HUES6 (cell line): ENCODE measurements around the gene RBFOX1.

Experiments used
- H3K27ac ChIP-seq: 2 replicates; pipeline ENCODE4 v1.7.0; 2013; ENCODE audit warnings: low read depth, mild to moderate bottlenecking, low read length, inconsistent platforms
- H3K27me3 ChIP-seq: 2 replicates; pipeline ENCODE4 v1.6.1; 2013; ENCODE audit warnings: low read length; ENCODE audit not compliant: control insufficient read depth, insufficient read depth
- H3K36me3 ChIP-seq: 2 replicates; pipeline ENCODE4 v1.6.1; 2013; ENCODE audit warnings: low read length; ENCODE audit not compliant: control insufficient read depth, insufficient read depth
- H3K4me1 ChIP-seq: 2 replicates; pipeline ENCODE4 v1.6.1; 2013; ENCODE audit warnings: low read length; ENCODE audit not compliant: control insufficient read depth, insufficient read depth
- H3K4me3 ChIP-seq: 2 replicates; pipeline ENCODE4 v1.5.1; 2013; ENCODE audit warnings: low read depth, low read length
- H3K9ac ChIP-seq: one replicate; pipeline ENCODE4 v1.6.1; 2013; ENCODE audit warnings: mild to moderate bottlenecking, low read length
- H3K9me3 ChIP-seq: 2 replicates; pipeline ENCODE4 v1.6.1; 2013; ENCODE audit warnings: low read depth, low read length; ENCODE audit not compliant: control insufficient read depth, insufficient read depth

RBFOX1 gene

DNA sequence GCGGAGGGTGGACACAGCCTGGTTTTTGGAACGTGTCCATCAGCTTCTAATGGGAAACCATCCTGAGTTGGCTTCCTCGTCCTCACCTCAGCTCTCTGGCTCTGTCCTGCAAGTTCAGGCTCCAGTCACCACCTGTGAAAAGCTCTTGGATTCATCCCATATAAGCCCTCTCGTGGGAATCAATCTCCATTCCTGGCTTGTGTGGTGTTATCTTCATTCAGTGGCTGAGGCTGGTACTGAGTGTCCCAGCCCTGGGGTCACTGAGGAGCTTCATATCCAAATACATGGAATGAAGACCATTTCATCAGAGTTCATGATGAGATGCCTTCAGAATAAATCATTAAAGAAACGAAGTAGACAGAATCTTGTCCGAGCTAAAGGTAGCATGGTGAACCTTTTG, 189.2 kb downstream of the RBFOX1 start:
- no peaks in the 10 kb centered on the region for H3K36me3 ChIP-seq

DNA sequence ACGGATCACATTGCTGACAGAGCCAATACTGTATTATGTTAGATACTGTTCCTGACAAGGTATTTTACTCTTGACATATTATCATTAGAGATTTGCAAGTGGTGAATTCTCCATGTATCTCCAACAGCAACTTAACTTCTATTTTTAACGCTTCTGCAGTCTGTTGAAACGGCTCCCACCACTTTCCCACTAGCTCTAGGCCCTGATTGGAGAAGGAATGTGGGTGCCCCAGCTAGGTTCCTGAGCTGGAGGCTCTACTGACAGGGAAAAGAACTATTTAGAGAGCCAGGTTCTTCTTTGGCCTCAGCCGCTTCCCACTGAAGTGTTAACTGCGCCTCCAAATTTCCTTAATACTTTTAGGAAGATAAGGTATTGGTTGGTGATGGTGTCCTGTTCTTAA, 191.8 kb downstream of the RBFOX1 start:
- H3K9me3 ChIP-seq, result no peaks in the 10 kb centered on the region

More for the DNA sequence above, 189.2 kb downstream of the RBFOX1 start:
- no peaks in the 10 kb centered on the region for H3K9me3 ChIP-seq
- H3K9ac ChIP-seq, result no peak overlapping the region
- H3K4me3 ChIP-seq, result no peak overlapping the region
- no peaks in the 10 kb centered on the region for H3K4me1 ChIP-seq
- H3K27me3 ChIP-seq, result no peaks in the 10 kb centered on the region
- H3K27ac ChIP-seq, result no peak overlapping the region

DNA sequence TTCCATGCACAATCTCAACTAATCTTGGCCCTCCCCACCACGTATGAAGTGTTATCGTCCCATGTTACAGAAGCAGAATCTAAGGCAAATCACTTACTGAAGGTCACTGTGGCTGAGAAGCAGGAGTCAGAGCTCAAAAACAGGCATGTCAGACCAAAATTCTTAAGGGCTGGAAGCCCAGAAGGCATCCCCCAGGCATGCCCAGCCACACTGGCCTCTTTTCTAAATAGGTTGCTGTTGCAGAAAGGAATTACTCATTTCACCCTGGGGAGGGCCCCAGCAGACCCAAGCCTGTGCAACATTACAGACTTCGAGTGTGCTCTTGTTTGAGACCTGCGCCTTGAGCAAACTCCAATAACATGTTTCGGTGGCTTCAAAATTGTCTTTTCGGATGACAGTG, 194.1 kb downstream of the RBFOX1 start:
- Histone ChIP-seq H3K4me3 (no peak overlapping the region), H3K27me3 (no peaks in the 10 kb centered on the region), H3K9me3 (no peaks in the 10 kb centered on the region), H3K9ac (no peak overlapping the region), H3K4me1 (no peaks in the 10 kb centered on the region), H3K36me3 (no peaks in the 10 kb centered on the region), H3K27ac (no peak overlapping the region)

More for the DNA sequence above, 191.8 kb downstream of the RBFOX1 start:
- H3K9ac ChIP-seq, result no peak overlapping the region
- no peaks in the 10 kb centered on the region for H3K36me3 ChIP-seq
- H3K27ac ChIP-seq, result no peak overlapping the region
- H3K27me3 ChIP-seq, result no peaks in the 10 kb centered on the region
- H3K4me3 ChIP-seq, result no peak overlapping the region
- no peaks in the 10 kb centered on the region for H3K4me1 ChIP-seq

DNA sequence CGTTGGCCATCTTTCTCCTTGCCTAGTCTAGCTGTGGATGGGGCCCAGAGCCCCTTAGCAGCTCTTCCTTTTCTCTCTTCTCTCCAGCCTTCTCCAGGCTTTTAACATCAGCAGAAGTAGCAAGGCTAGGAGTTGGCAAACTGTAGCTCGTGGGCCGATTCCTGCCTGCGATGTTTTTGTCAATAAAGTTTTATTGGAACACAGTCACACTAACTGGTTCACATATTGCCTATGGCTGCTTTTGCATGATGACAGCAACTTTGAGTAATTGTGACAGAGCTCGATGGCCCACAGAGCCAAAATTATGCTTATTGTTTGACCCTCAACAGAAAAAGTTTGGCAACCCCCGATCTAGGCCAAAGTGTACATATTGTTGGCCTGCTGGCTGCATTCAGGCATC, 199.9 kb downstream of the RBFOX1 start:
- Histone ChIP-seq H3K9me3 (no peaks in the 10 kb centered on the region), H3K27ac (no peak overlapping the region), H3K4me1 (no peaks in the 10 kb centered on the region), H3K27me3 (no peaks in the 10 kb centered on the region), H3K36me3 (no peaks in the 10 kb centered on the region), H3K9ac (no peak overlapping the region), H3K4me3 (no peak overlapping the region)

- H3K4me1 ChIP-seq, result no peaks in the 10 kb centered on the region
- no peaks in the 10 kb centered on the region for H3K27me3 ChIP-seq
- H3K9me3 ChIP-seq, result no peaks in the 10 kb centered on the region
- H3K36me3 ChIP-seq, result no peaks in the 10 kb centered on the region
- no peak overlapping the region for H3K4me3 ChIP-seq
- H3K9ac ChIP-seq, result no peak overlapping the region
- no peak overlapping the region for H3K27ac ChIP-seq
Measured at GRCh38 chr16:7534749-7535148, 202.1 kb downstream of the RBFOX1 start.

GRCh38 chr16:7541026-7541425, 208.4 kb downstream of the RBFOX1 start:
- H3K27me3 ChIP-seq, result no peaks in the 10 kb centered on the region
- H3K9ac ChIP-seq, result no peak overlapping the region
- H3K36me3 ChIP-seq, result no peaks in the 10 kb centered on the region
- no peak overlapping the region for H3K4me3 ChIP-seq
- H3K27ac ChIP-seq, result no peak overlapping the region
- H3K4me1 ChIP-seq, result no peaks in the 10 kb centered on the region
- H3K9me3 ChIP-seq, result no peaks in the 10 kb centered on the region

DNA sequence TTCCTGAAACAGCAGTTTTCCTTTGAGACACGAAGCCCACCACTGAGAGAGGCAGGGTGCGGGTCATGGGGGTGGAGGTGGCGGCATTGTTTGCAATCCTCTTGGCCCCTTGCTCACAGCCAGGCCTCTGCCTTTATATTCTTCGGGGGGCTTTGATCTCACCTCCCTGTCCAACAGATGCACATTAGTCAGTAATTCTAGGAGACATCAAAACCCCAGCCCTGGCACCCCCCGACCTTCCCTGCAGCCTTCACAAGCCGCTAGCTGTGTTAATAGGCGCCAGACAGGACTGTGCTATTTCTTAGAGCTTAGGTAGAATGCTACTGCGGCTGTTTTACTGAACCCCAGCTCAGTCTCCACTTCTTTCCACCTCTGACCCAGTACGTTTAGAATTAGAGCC, 212.6 kb downstream of the RBFOX1 start:
- Histone ChIP-seq H3K27me3 (no peaks in the 10 kb centered on the region), H3K36me3 (no peaks in the 10 kb centered on the region), H3K27ac (no peak overlapping the region), H3K9me3 (no peaks in the 10 kb centered on the region), H3K4me3 (no peak overlapping the region), H3K4me1 (no peaks in the 10 kb centered on the region), H3K9ac (no peak overlapping the region)

GRCh38 chr16:7546948-7547347, 214.3 kb downstream of the RBFOX1 start:
- Histone ChIP-seq H3K27ac (no peak overlapping the region), H3K36me3 (no peaks in the 10 kb centered on the region), H3K9me3 (no peaks in the 10 kb centered on the region), H3K4me3 (no peak overlapping the region), H3K4me1 (no peaks in the 10 kb centered on the region), H3K27me3 (no peaks in the 10 kb centered on the region), H3K9ac (no peak overlapping the region)

- Histone ChIP-seq H3K9me3 (no peaks in the 10 kb centered on the region), H3K4me3 (no peak overlapping the region), H3K27me3 (no peaks in the 10 kb centered on the region), H3K36me3 (no peaks in the 10 kb centered on the region), H3K27ac (no peak overlapping the region), H3K9ac (no peak overlapping the region), H3K4me1 (no peaks in the 10 kb centered on the region)
Measured at GRCh38 chr16:7547736-7548135, 215.1 kb downstream of the RBFOX1 start.

DNA sequence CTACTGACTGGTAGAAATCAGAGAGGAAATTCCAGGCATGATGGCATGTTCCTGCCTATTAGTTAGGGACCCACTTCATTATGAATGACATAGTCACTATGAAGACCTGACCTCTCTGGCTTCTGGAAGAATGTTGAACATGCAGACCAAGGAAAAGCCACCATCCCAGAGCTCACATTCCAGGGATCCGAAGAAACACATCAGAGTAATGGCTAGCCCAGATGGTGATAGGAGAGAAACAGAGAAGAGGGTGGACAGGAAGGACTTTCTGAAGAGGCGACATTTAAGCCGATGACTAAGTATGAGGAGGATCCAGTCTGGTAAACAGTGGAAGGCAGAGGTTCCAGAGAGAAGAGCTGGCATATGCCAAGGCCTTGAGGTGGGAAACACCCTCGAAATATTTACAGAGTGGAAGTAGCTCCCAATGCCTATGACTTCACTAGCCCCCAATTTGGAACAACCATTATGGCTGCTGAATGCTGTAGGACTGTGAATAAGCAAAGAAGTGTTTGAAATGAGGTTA, 216.2 kb downstream of the RBFOX1 start:
- H3K4me1 ChIP-seq, result no peaks in the 10 kb centered on the region
- no peak overlapping the region for H3K27ac ChIP-seq
- H3K9me3 ChIP-seq, result no peaks in the 10 kb centered on the region
- no peak overlapping the region for H3K9ac ChIP-seq
- H3K36me3 ChIP-seq, result no peaks in the 10 kb centered on the region
- no peaks in the 10 kb centered on the region for H3K27me3 ChIP-seq
- H3K4me3 ChIP-seq, result no peak overlapping the region

GRCh38 chr16:7550096-7550495, 217.5 kb downstream of the RBFOX1 start:
- H3K9ac ChIP-seq, result no peak overlapping the region
- H3K4me1 ChIP-seq, result no peaks in the 10 kb centered on the region
- H3K9me3 ChIP-seq, result no peaks in the 10 kb centered on the region
- no peaks in the 10 kb centered on the region for H3K27me3 ChIP-seq
- no peak overlapping the region for H3K4me3 ChIP-seq
- no peak overlapping the region for H3K27ac ChIP-seq
- no peaks in the 10 kb centered on the region for H3K36me3 ChIP-seq

- Histone ChIP-seq H3K36me3 (no peaks in the 10 kb centered on the region), H3K4me3 (no peak overlapping the region), H3K9ac (no peak overlapping the region), H3K9me3 (no peaks in the 10 kb centered on the region), H3K27me3 (no peaks in the 10 kb centered on the region), H3K27ac (no peak overlapping the region), H3K4me1 (no peaks in the 10 kb centered on the region)
Measured at GRCh38 chr16:7555459-7555858, 222.8 kb downstream of the RBFOX1 start.
